ENCODE data around the gene RPS3.

DNA sequence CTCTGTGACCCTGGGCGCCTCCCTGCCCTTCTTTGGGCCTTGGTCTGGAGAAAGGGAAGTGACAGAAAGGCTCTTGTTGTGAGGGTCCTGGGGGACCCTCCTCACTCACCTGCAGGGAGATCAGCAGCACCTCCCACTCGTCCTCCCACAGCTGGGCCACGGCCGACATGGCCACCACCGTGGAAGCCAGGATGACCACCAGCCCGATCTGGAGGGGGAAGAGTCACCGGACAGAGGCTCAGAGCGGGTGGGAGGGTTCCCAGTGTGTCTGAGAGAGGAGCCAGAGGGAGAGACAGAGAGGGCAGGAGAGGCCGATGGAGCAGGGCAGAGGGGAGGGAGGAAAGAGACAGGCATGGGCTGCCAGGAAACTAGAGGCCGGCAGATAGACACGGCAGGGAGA is 50.5 kb downstream of the RPS3 start:
- TF ChIP-seq, protein P1, sequence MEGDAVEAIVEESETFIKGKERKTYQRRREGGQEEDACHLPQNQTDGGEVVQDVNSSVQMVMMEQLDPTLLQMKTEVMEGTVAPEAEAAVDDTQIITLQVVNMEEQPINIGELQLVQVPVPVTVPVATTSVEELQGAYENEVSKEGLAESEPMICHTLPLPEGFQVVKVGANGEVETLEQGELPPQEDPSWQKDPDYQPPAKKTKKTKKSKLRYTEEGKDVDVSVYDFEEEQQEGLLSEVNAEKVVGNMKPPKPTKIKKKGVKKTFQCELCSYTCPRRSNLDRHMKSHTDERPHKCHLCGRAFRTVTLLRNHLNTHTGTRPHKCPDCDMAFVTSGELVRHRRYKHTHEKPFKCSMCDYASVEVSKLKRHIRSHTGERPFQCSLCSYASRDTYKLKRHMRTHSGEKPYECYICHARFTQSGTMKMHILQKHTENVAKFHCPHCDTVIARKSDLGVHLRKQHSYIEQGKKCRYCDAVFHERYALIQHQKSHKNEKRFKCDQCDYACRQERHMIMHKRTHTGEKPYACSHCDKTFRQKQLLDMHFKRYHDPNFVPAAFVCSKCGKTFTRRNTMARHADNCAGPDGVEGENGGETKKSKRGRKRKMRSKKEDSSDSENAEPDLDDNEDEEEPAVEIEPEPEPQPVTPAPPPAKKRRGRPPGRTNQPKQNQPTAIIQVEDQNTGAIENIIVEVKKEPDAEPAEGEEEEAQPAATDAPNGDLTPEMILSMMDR (IDR thresholded peaks at IDR 0.05 in 4 of 5, conservative IDR thresholded peaks at IDR 0.05 in 1 of 5) = no peak
- no peak for TF ChIP-seq POLR2A (IDR thresholded peaks at IDR 0.05)
